Measurements from ENCODE around the gene ABCC5.

Gene ABCC5

DNA sequence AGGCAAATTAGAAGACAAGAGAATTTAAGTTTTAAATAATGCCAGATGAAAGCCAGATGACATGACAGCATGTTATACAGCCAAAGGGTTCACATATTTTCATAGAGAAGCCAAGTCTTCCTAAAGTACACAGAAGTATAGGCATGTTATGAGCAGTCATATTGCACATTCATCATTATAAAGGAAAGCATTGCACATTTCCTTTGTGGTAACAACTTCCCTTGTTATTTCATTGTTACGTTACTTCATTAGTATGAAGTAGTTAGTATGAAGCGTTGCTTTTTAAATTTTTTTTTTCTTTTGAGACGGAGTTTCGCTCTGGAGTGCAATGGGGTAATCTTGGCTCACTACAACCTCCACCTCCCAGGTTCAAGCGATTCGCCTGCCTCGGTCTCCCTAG, 4.6 kb upstream of the ABCC5 start:
- Histone ChIP-seq H3K36me3 (replicated peaks; ENCODE audit: insufficient read depth, low read length) (no peaks in the 10 kb centered on the region), H3K79me2 (ENCODE audit: low read length) (no peaks in the 10 kb centered on the region), H3K9me2 (replicated peaks; ENCODE audit: insufficient read depth, low read length) (no peaks in the 10 kb centered on the region), H2AFZ (ENCODE audit: low read length) (no peak overlapping the region), H3K4me2 (ENCODE audit: low read depth, low read length) (no peak overlapping the region), H3F3A (ENCODE audit: insufficient read depth, low read length) (no peaks in the 10 kb centered on the region), H3K27ac (ENCODE audit: low read length) (no peak overlapping the region), H3K27me3 (replicated peaks; ENCODE audit: insufficient read depth, low read length) (no peaks in the 10 kb centered on the region; the same call in 1 of the 2 replicates), H3K4me3 (ENCODE audit: low read length) (no peak overlapping the region), H3K9me3 (replicated peaks; ENCODE audit: insufficient read depth, low read length) (no peaks in the 10 kb centered on the region), H3K4me1 (ENCODE audit: low read length) (0 out of 2 replicates have a peak, but pooled peaks cover 2% of the 10 kb centered on the region), H3K9ac (ENCODE audit: low read length) (no peak overlapping the region), H4K20me1 (ENCODE audit: insufficient read depth, low read length) (no peaks in the 10 kb centered on the region)
- no peak for DNase-seq
- no peak for TF ChIP-seq EZH2 (optimal IDR thresholded peaks at IDR 0.05; ENCODE audit: low read depth, low read length)
- TF ChIP-seq CTCF (IDR thresholded peaks at IDR 0.05; ENCODE audit: low read length) = no peak
- no peak for TF ChIP-seq EZH2phosphoT487 (IDR thresholded peaks at IDR 0.05; ENCODE audit: low read length)

- TF ChIP-seq CTCF (IDR thresholded peaks at IDR 0.05; ENCODE audit: low read length) = no peak
- Histone ChIP-seq H3K9ac (ENCODE audit: low read length) (peak overlapping the region; percentile 53; the same call in 1 of the 2 replicates), H3K4me3 (ENCODE audit: low read length) (peak overlapping the region; percentile 89), H2AFZ (ENCODE audit: low read length) (peak overlapping the region; percentile 98), H4K20me1 (ENCODE audit: insufficient read depth, low read length) (no peaks in the 10 kb centered on the region), H3K27ac (ENCODE audit: low read length) (no peak overlapping the region), H3K9me3 (replicated peaks; ENCODE audit: insufficient read depth, low read length) (no peaks in the 10 kb centered on the region), H3K27me3 (replicated peaks; ENCODE audit: insufficient read depth, low read length) (no peaks in the 10 kb centered on the region; the same call in 1 of the 2 replicates), H3K4me1 (ENCODE audit: low read length) (0 out of 2 replicates have a peak, but pooled peaks cover 6% of the 10 kb centered on the region), H3K79me2 (ENCODE audit: low read length) (0 out of 2 replicates have a peak, but pooled peaks cover 4% of the 10 kb centered on the region), H3F3A (ENCODE audit: insufficient read depth, low read length) (no peaks in the 10 kb centered on the region), H3K9me2 (replicated peaks; ENCODE audit: insufficient read depth, low read length) (no peaks in the 10 kb centered on the region), H3K4me2 (ENCODE audit: low read depth, low read length) (peak overlapping the region; percentile 62), H3K36me3 (replicated peaks; ENCODE audit: insufficient read depth, low read length) (no peaks in the 10 kb centered on the region)
- no peak for DNase-seq
Observed at GRCh38 chr3:184018424-184018973, 815 bp upstream of the ABCC5 start.

DNA sequence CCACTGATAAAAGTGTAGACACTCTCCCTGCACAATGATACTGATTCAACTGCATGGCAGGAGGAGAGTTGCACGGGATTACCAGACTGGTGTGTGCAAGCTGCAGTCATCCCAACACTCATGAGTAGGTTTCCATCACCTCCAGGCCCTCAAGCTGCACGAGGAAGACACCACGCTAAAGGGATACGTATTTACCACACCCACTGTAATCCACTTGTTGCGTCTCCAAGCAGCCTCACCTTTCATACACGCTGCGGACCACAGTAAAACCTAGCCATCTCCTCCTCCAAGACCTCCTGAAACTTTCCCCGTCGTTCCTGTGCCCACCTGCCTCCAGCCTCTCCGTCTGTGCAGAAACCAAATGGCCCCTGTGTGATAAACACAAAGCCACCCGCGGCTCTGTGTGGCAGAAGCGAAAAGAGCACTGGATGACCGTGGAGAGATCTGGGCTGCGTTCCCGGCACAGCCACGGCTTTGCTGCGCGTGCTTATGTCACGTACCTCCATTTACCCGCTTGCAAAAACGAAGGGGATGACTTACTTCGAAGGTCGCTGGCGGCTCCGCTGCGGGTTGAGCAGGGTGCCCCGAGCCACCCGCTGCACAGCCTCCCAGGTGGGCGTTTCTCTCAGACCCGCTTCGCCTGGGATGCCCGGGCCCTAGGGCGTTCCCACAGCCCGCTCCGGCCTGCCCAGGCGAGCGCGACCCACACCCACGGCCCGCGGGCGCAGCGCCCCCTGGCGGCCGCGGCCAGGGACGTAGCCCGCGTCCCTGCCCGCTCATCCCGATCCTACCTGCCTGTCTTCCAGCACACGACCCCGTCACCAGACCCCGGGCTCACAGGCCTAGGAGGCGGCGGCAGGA, 643 bp downstream of the ABCC5 start:
- Histone ChIP-seq H3K27ac (ENCODE audit: low read length) (no peak overlapping the region), H3K4me1 (ENCODE audit: low read length) (0 out of 2 replicates have a peak, but pooled peaks cover 6% of the 10 kb centered on the region), H2AFZ (ENCODE audit: low read length) (peak overlapping the region; percentile 98), H3K27me3 (replicated peaks; ENCODE audit: insufficient read depth, low read length) (no peaks in the 10 kb centered on the region; the same call in 1 of the 2 replicates), H3K4me2 (ENCODE audit: low read depth, low read length) (peak overlapping the region; percentile 62), H3K4me3 (ENCODE audit: low read length) (peak overlapping the region; percentile 89), H3K9me3 (replicated peaks; ENCODE audit: insufficient read depth, low read length) (no peaks in the 10 kb centered on the region), H3K36me3 (replicated peaks; ENCODE audit: insufficient read depth, low read length) (no peaks in the 10 kb centered on the region), H3K79me2 (ENCODE audit: low read length) (0 out of 2 replicates have a peak, but pooled peaks cover 4% of the 10 kb centered on the region), H3K9me2 (replicated peaks; ENCODE audit: insufficient read depth, low read length) (no peaks in the 10 kb centered on the region), H3F3A (ENCODE audit: insufficient read depth, low read length) (no peaks in the 10 kb centered on the region), H3K9ac (ENCODE audit: low read length) (peak overlapping the region; percentile 53; the same call in 1 of the 2 replicates), H4K20me1 (ENCODE audit: insufficient read depth, low read length) (no peaks in the 10 kb centered on the region)
- peak; percentile 63 for DNase-seq
- TF ChIP-seq CTCF (IDR thresholded peaks at IDR 0.05; ENCODE audit: low read length) = peak; percentile 99
- no peak for TF ChIP-seq EZH2phosphoT487 (IDR thresholded peaks at IDR 0.05; ENCODE audit: low read length)

Data from MM.1S (cell line).